Measurements from ENCODE around the gene PCMT1. TPM values are rescaled to one million over a fixed set of nuclear protein-coding genes. Genes with fewer than 3 reads are reported as not detected.

Gene PCMT1
- total RNA-seq, 1 experiment from 2014 or later = 90.7 TPM

DNA sequence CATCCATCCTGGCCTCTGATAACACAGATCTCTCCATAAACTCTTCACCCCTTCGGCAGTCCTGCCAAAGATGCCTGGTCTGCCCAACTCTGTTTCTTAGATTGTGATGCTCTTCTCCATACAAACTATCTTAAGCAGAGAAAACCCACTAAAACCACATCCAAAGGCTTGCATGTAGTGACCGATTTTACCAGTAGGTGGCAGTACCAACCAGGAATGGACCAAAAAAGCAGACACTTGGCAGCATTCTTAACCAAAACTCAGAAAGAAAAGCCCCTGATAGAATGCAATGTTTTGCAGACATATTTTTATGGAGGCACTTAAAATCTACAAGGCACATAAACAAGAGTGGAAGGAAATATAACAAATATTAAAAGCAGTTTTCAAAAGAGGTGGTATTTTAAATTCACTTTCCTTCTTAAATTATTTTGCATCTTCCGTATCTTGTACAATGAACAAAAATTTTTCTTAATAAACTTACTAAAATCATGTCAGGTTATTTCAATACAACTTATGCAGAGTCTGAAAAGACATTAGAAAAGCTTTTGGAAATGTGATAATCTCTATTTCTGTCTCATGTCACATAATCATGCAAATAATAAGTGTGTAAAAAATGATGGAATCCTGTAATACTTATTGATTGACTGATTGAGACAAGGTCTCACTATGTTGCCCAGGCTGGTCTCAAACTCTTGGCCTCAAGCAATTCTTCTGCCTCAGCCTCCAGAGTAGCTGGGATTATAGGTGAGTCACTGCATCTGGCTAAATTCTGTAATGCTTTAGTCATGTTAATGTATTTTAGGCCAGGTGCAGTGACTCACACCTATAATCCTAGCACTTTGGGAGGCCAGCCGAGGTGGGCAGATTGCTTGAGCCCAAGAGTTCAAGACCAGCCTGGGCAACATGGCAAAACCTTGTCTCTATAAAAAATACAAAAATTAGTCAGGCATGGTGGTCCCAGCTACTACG, 85.3 kb downstream of the PCMT1 start:
- ATAC-seq = peak; percentile 66
- no peaks in the 10 kb centered on the region for H3K9me3 Mint-ChIP-seq
- H3K27ac Mint-ChIP-seq = no peak overlapping the region
- CTCF ChIA-PET = interaction anchor here (0.7 to 1.0 kb wide), 4 partner anchors 12 to 90 kb away, joined by 3 to 5 read pairs (median 3); no protein-coding TSS in a partner anchor
- POLR2A ChIA-PET = no interaction called here
- H3K27me3 Mint-ChIP-seq (ENCODE audit: low read depth) = no peaks in the 10 kb centered on the region
- H3K4me3 Mint-ChIP-seq = no peak overlapping the region
- H3K36me3 Mint-ChIP-seq = peaks cover 3% of the 10 kb centered on the region
- TF ChIP-seq, protein P1, sequence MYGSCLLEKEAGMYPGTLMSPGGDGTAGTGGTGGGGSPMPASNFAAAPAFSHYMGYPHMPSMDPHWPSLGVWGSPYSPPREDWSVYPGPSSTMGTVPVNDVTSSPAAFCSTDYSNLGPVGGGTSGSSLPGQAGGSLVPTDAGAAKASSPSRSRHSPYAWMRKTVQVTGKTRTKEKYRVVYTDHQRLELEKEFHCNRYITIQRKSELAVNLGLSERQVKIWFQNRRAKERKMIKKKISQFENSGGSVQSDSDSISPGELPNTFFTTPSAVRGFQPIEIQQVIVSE (CRISPR knock-in tag; IDR thresholded peaks at IDR 0.05; ENCODE audit: borderline replicate concordance) = no peak
- TF ChIP-seq GRHL2 (CRISPR knock-in tag; IDR thresholded peaks at IDR 0.05; ENCODE audit: insufficient replicate concordance, severe bottlenecking) (no peak), KAT7 (CRISPR knock-in tag; IDR thresholded peaks at IDR 0.05; ENCODE audit: borderline replicate concordance) (no peak)
- TF ChIP-seq, protein P2, sequence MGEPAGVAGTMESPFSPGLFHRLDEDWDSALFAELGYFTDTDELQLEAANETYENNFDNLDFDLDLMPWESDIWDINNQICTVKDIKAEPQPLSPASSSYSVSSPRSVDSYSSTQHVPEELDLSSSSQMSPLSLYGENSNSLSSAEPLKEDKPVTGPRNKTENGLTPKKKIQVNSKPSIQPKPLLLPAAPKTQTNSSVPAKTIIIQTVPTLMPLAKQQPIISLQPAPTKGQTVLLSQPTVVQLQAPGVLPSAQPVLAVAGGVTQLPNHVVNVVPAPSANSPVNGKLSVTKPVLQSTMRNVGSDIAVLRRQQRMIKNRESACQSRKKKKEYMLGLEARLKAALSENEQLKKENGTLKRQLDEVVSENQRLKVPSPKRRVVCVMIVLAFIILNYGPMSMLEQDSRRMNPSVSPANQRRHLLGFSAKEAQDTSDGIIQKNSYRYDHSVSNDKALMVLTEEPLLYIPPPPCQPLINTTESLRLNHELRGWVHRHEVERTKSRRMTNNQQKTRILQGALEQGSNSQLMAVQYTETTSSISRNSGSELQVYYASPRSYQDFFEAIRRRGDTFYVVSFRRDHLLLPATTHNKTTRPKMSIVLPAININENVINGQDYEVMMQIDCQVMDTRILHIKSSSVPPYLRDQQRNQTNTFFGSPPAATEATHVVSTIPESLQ (CRISPR knock-in tag; IDR thresholded peaks at IDR 0.05) = no peak
- TF ChIP-seq, protein P3, sequence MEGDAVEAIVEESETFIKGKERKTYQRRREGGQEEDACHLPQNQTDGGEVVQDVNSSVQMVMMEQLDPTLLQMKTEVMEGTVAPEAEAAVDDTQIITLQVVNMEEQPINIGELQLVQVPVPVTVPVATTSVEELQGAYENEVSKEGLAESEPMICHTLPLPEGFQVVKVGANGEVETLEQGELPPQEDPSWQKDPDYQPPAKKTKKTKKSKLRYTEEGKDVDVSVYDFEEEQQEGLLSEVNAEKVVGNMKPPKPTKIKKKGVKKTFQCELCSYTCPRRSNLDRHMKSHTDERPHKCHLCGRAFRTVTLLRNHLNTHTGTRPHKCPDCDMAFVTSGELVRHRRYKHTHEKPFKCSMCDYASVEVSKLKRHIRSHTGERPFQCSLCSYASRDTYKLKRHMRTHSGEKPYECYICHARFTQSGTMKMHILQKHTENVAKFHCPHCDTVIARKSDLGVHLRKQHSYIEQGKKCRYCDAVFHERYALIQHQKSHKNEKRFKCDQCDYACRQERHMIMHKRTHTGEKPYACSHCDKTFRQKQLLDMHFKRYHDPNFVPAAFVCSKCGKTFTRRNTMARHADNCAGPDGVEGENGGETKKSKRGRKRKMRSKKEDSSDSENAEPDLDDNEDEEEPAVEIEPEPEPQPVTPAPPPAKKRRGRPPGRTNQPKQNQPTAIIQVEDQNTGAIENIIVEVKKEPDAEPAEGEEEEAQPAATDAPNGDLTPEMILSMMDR (IDR thresholded peaks at IDR 0.05) = peak; percentile 85
- peaks cover 7% of the 10 kb centered on the region for H3K4me1 Mint-ChIP-seq
- DNase-seq (ENCODE audit: low spot score) = peak; percentile 69

DNA sequence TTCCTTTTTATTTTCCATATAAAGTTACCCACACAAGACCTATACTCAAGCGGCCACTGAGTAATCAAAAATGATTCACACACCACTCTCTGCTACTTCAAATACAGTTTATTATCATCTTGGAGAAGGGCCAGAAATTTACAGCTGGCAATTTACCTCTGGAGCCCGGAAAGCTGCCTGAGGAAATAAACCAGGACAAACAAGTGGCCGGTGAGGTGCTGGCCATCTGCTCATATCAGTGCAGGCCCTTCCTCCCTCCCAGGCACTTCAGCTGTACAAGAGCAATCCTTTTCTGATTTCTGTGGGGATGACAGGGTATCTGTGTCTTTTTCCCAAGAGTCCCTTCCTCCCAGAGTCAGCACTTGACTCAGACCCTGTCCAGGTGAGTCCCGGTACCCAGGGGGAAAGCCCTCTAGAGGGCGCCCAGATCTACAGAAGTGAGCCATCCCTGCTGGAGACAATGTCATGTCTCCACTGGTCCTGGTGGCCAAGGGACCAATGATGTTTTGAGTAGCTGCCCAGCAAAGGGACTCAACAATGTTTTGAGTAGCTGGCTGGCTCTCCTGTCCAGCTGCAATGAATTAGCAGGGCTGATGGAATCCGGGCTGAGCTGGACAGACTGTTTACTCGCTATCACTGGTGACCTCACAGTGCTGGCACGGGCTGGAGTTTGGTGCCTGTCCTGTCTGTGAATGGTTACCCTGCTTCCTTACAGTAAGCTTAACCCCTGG, 91.0 kb downstream of the PCMT1 start:
- ChIA-PET POLR2A (interaction anchor here (0.6 to 1.4 kb wide), 3 partner anchors 24 to 84 kb away, joined by 3 to 4 read pairs (median 3); partner anchors contain the start of gene LRP11), CTCF (interaction anchor here (0.6 to 2.3 kb wide), 27 partner anchors 10 to 176 kb away, joined by 3 to 21 read pairs (median 4); partner anchors contain the start of genes NUP43, RAET1E and RAET1G)
- Mint-ChIP-seq H3K4me1 (no peaks in the 10 kb centered on the region), H3K36me3 (no peaks in the 10 kb centered on the region; the same call in 1 of the 2 replicates), H3K9me3 (no peaks in the 10 kb centered on the region), H3K4me3 (no peak overlapping the region), H3K27ac (no peak overlapping the region), H3K27me3 (ENCODE audit: low read depth) (no peaks in the 10 kb centered on the region)
- DNase-seq (ENCODE audit: low spot score) (peak; percentile 79), ATAC-seq (peak; percentile 99)
- TF ChIP-seq, protein P4, sequence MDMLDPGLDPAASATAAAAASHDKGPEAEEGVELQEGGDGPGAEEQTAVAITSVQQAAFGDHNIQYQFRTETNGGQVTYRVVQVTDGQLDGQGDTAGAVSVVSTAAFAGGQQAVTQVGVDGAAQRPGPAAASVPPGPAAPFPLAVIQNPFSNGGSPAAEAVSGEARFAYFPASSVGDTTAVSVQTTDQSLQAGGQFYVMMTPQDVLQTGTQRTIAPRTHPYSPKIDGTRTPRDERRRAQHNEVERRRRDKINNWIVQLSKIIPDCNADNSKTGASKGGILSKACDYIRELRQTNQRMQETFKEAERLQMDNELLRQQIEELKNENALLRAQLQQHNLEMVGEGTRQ (CRISPR knock-in tag; IDR thresholded peaks at IDR 0.05) = no peak
- TF ChIP-seq, protein P5, sequence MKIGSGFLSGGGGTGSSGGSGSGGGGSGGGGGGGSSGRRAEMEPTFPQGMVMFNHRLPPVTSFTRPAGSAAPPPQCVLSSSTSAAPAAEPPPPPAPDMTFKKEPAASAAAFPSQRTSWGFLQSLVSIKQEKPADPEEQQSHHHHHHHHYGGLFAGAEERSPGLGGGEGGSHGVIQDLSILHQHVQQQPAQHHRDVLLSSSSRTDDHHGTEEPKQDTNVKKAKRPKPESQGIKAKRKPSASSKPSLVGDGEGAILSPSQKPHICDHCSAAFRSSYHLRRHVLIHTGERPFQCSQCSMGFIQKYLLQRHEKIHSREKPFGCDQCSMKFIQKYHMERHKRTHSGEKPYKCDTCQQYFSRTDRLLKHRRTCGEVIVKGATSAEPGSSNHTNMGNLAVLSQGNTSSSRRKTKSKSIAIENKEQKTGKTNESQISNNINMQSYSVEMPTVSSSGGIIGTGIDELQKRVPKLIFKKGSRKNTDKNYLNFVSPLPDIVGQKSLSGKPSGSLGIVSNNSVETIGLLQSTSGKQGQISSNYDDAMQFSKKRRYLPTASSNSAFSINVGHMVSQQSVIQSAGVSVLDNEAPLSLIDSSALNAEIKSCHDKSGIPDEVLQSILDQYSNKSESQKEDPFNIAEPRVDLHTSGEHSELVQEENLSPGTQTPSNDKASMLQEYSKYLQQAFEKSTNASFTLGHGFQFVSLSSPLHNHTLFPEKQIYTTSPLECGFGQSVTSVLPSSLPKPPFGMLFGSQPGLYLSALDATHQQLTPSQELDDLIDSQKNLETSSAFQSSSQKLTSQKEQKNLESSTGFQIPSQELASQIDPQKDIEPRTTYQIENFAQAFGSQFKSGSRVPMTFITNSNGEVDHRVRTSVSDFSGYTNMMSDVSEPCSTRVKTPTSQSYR (CRISPR knock-in tag; IDR thresholded peaks at IDR 0.05) = no peak
- TF ChIP-seq, protein P6, sequence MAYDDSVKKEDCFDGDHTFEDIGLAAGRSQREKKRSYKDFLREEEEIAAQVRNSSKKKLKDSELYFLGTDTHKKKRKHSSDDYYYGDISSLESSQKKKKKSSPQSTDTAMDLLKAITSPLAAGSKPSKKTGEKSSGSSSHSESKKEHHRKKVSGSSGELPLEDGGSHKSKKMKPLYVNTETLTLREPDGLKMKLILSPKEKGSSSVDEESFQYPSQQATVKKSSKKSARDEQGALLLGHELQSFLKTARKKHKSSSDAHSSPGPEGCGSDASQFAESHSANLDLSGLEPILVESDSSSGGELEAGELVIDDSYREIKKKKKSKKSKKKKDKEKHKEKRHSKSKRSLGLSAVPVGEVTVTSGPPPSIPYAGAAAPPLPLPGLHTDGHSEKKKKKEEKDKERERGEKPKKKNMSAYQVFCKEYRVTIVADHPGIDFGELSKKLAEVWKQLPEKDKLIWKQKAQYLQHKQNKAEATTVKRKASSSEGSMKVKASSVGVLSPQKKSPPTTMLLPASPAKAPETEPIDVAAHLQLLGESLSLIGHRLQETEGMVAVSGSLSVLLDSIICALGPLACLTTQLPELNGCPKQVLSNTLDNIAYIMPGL (CRISPR knock-in tag; IDR thresholded peaks at IDR 0.05) = 0 out of 2 replicates have a peak, but pooled peaks have one; percentile 26
- TF ChIP-seq CREB1 (CRISPR knock-in tag; IDR thresholded peaks at IDR 0.05) = no peak
- TF ChIP-seq, protein P7, sequence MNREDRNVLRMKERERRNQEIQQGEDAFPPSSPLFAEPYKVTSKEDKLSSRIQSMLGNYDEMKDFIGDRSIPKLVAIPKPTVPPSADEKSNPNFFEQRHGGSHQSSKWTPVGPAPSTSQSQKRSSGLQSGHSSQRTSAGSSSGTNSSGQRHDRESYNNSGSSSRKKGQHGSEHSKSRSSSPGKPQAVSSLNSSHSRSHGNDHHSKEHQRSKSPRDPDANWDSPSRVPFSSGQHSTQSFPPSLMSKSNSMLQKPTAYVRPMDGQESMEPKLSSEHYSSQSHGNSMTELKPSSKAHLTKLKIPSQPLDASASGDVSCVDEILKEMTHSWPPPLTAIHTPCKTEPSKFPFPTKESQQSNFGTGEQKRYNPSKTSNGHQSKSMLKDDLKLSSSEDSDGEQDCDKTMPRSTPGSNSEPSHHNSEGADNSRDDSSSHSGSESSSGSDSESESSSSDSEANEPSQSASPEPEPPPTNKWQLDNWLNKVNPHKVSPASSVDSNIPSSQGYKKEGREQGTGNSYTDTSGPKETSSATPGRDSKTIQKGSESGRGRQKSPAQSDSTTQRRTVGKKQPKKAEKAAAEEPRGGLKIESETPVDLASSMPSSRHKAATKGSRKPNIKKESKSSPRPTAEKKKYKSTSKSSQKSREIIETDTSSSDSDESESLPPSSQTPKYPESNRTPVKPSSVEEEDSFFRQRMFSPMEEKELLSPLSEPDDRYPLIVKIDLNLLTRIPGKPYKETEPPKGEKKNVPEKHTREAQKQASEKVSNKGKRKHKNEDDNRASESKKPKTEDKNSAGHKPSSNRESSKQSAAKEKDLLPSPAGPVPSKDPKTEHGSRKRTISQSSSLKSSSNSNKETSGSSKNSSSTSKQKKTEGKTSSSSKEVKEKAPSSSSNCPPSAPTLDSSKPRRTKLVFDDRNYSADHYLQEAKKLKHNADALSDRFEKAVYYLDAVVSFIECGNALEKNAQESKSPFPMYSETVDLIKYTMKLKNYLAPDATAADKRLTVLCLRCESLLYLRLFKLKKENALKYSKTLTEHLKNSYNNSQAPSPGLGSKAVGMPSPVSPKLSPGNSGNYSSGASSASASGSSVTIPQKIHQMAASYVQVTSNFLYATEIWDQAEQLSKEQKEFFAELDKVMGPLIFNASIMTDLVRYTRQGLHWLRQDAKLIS (CRISPR knock-in tag; IDR thresholded peaks at IDR 0.05; ENCODE audit: borderline replicate concordance) = no peak
- TF ChIP-seq, protein P8, sequence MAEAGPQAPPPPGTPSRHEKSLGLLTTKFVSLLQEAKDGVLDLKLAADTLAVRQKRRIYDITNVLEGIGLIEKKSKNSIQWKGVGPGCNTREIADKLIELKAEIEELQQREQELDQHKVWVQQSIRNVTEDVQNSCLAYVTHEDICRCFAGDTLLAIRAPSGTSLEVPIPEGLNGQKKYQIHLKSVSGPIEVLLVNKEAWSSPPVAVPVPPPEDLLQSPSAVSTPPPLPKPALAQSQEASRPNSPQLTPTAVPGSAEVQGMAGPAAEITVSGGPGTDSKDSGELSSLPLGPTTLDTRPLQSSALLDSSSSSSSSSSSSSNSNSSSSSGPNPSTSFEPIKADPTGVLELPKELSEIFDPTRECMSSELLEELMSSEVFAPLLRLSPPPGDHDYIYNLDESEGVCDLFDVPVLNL (CRISPR knock-in tag; IDR thresholded peaks at IDR 0.05; ENCODE audit: borderline replicate concordance, low read depth) = no peak
- 0 out of 2 replicates have a peak, but pooled peaks have one; percentile 46 for TF ChIP-seq ETV6 (CRISPR knock-in tag; IDR thresholded peaks at IDR 0.05)
- TF ChIP-seq GABPB1 (CRISPR knock-in tag; IDR thresholded peaks at IDR 0.05) = peak; percentile 45; the same call in 1 of the 2 replicates
- TF ChIP-seq ZNF396 (CRISPR knock-in tag; IDR thresholded peaks at IDR 0.05; ENCODE audit: borderline replicate concordance) = 0 out of 2 replicates have a peak, but pooled peaks have one; percentile 30

Measured in WTC11 (cell line).